NOMO-1 treated with dmso at 0.1 percent for 144 hours (cell line): Measurements from ENCODE around the gene RASAL2.
"Not testable (repeated sequence)": the region's sequence is repeated elsewhere in the genome, so short reads cannot be mapped to it uniquely, and the experiment has no call there.

Source experiments
- DNase-seq: peaks from one replicate; lab custom pipeline; 2025; ENCODE audit not compliant: unreplicated experiment; lab: John Stamatoyannopoulos, UW

The RASAL2 gene

GRCh38 chr1:178368208-178368607 is 274.3 kb downstream of the RASAL2 start:
- no peak for DNase-seq

GRCh38 chr1:178371235-178371634 is 277.3 kb downstream of the RASAL2 start:
- no peak for DNase-seq

GRCh38 chr1:178371933-178372388 is 278.1 kb downstream of the RASAL2 start:
- DNase-seq, result no peak

DNA sequence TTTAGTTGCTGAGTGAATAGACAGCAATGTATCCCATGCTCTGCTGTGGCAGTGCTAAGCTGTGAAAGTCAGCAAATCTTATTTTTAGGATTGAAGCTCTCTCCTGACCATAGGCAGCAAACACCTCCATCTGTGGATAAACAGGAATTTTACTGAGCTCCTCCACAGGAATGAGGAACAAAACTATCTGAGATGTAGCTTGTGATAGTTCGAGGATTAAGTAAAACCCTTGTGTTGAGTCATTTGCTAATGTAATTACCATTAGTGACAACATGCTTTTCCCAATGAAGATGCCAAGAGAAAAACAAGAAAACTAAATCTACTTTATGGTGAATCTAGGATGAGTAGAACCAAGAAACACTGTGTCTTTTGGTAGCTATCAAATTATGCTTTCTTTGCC is 280.1 kb downstream of the RASAL2 start:
- no peak for DNase-seq

GRCh38 chr1:178376008-178376407 is 282.1 kb downstream of the RASAL2 start:
- DNase-seq, result no peak

DNA sequence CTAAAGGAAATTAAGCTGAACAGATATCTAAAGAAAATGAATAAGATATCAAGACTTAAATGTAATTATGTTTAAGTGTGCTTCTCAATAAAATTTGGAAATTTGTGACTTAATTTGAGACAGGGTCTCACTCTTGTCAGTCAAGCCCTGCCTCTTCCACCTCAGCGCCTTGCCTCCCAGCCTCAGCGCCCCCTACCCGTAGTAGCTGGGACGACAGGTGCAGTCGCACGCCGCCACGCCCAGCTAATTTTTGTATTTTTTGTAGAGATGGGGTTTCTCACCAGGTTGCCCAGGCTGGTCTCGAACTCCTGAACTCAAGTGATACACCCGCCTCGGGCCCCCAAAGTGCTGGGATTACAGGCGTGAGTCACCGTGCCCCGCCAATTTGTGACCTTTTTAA is 285.9 kb downstream of the RASAL2 start:
- DNase-seq, result no peak

DNA sequence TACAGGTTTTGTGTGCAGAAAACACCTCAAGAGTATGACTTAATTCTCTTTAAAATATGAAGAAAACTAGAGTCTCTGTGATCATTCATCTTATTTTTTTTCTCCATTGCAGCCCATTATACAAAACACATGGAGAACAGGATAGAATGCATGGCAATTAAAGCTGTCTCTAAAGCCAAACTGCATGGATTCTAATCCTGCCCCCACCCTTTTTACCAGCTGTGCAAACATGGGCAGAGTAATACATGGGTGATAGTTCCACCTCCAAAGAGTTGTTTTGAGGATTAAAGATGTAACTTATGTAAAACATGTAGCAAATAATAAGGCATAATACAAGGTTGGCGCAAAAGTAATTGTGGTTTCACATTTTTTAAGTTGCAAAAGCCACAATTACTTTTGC is 288.5 kb downstream of the RASAL2 start:
- no peak for DNase-seq

DNA sequence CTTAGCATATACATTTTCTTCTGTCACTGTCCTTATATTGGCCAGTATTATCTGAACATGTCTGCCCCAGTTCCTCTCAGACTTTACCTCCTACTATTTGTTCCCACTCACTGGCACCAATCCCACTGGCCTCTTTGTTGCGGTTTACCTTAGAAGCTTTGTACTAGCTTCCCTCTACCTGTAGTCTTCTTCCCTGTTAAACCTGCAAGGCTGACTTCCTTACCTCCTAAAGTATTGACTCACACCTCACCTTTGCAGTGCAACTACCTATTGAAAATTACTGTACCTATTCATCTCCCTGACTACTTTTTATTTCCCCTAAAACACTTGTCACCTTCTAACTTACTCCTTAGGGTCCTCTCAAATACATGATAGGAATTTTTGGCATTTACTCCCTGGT is 291.8 kb downstream of the RASAL2 start:
- no peak for DNase-seq

- DNase-seq, result no peak
Measured at GRCh38 chr1:178388418-178389145, 294.7 kb downstream of the RASAL2 start.

- no peak for DNase-seq
Measured at GRCh38 chr1:178389441-178389840, 295.5 kb downstream of the RASAL2 start.

GRCh38 chr1:178390280-178390679 is 296.4 kb downstream of the RASAL2 start:
- not testable (repeated sequence) for DNase-seq

DNA sequence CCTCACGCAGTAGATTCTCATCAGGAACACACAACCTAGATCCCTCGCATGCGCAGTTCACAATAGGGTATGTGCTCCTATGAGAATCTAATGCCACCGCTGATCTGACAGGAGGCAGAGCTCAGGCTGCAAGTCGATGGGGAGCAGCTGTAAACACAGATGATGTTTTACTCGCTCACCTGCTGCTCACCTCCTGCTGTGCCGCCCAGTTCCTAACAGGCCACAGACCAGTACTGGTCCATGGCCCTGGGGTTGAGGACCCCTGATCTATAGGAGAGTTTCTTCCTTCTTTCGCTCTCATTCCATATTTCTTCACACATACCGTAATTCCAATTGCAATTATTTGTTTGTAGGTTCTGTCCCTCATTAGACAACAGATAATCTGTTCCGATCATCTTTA is 299.5 kb downstream of the RASAL2 start:
- no peak for DNase-seq

- DNase-seq, result no peak
Measured at GRCh38 chr1:178396789-178397188, 302.9 kb downstream of the RASAL2 start.

GRCh38 chr1:178397678-178398077 is 303.8 kb downstream of the RASAL2 start:
- no peak for DNase-seq

GRCh38 chr1:178399177-178399728 is 305.3 kb downstream of the RASAL2 start:
- no peak for DNase-seq

- no peak for DNase-seq
Measured at GRCh38 chr1:178405137-178405536, 311.2 kb downstream of the RASAL2 start.

DNA sequence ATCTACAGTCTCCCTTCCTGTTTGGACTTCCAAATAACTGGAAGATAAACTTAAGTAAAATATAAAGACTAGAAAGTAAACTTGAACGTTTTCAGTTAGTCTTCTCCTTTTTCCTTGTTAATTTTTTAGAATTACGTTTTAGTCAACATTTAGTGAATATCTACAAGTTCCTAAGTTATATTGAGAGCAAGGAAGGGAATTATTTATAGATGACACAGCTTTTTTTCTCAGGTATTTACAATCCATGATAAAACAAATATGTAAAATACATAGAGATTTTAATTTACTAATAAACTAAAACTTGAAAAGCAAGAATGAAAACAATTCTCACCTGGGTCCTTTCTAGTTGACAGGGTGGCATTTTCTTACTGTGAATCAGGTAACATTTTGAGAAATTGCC is 313.3 kb downstream of the RASAL2 start:
- DNase-seq, result no peak

DNA sequence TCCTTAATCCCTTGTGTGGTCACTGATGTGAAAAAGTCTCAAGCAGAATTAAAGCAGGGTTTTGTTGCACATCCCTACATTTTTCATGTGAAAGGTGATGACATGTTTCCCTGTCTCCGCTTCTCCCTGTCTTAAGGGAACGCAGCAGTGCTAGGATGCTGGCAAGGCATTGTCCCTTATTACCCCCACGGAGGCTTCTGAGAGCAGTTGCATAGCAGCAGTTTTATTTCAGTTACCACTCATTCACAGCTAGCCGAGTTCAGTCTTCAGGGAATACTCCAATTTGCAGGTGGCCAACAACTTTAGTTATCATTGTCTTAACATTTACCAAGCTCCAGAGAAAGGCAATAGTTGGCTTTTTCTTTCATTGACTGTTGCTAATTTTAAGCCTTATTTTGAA is 313.8 kb downstream of the RASAL2 start:
- no peak for DNase-seq

DNA sequence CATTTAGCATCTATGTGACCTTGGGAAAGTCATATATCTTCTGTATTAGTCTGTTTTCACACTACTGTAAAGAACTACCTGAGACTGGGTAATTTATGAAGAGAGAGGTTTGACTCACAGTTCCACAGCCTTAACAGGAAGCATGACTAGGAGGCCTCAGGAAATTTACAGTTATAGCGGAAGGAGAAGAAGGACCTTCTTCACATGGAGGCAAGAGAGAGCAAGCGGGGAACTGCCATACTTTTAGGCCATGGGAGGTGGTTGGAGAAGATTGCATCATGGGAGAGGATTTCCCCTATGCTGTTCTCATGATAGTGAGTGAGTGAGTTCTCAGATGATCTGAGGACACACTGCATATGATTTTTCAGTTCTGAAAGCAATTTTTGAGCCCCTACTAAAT is 315.0 kb downstream of the RASAL2 start:
- no peak for DNase-seq

- no peak for DNase-seq
Measured at GRCh38 chr1:178409541-178409940, 315.6 kb downstream of the RASAL2 start.

DNA sequence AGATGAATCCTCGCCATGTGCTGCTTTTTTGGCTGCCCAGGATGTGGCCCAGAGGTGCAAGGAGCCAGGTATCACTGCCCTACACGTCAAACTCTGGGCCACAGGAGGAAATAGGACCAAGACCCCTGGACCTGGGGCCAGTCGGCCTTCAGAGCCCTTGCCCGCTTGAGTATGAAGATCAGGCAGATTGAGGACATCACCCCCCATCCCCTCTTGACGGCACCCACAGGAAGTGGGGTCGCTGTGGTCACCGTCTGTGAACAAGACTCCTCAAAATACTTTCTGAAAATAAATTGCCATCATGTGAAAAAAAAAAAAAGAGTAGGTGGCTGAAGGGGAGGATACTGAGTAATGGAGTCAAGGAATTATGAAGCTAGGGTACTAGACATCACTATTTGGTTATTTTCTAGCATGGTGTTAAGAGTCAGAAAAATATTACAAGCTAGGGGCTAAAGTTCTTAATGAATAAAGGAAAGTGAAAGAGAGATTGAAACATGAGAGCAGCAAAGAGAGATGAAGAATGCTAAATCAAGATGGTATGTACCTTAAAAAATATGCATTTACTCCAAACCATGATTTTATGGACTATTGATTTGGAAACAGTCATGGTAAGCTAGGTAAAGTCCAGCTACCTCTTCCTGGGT is 318.0 kb downstream of the RASAL2 start:
- DNase-seq, result no peak

- DNase-seq, result no peak
Measured at GRCh38 chr1:178412400-178412770, 318.5 kb downstream of the RASAL2 start.
